ENCODE measurements around the gene HOATZ.

The HOATZ gene

DNA sequence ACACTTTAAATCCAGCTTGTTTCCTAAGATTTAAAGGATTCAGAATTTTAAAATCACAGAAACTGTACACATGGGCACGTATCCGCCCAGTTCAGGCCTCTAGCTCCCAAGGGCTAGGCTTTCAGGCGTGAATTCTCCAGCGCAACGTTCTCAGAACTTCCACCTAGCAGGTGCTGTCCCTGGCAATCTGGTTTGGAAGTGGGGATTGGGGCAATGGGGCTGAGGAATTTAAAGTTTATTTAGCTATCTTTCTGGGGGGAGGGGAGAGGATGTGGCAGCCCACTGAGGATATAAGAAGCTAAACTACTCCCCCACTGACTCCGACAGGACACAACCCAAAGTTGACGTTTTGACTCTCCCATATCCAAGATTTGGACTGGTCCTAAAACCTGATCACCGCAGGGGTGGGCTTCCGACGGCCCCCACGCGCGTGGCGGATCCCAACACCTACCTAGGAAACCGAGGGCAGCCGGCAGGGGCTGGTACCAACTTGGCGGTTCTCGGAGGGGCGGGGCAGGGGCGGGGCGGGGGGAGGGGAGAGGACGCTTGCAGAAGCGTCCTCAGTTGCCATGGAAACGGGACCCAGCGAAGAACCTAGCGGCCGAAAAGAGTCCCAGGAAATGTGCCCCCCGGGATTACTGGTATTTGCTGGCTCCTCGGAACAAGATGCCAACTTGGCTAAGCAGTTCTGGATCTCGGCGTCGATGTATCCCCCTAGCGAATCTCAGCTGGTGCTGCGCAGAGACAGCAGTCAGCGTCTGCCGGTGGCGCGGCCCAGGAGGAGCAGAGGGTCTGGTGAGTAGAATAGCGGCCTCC, at the start of gene HOATZ:
Gene HOATZ, plus strand, starts transcription at position 563 of the 816 bp plus-strand sequence. Its CDS starts 7 bp downstream, at position 570.
- DNase-seq (ENCODE audit: low read depth), result no peak
- TF ChIP-seq, protein P1, sequence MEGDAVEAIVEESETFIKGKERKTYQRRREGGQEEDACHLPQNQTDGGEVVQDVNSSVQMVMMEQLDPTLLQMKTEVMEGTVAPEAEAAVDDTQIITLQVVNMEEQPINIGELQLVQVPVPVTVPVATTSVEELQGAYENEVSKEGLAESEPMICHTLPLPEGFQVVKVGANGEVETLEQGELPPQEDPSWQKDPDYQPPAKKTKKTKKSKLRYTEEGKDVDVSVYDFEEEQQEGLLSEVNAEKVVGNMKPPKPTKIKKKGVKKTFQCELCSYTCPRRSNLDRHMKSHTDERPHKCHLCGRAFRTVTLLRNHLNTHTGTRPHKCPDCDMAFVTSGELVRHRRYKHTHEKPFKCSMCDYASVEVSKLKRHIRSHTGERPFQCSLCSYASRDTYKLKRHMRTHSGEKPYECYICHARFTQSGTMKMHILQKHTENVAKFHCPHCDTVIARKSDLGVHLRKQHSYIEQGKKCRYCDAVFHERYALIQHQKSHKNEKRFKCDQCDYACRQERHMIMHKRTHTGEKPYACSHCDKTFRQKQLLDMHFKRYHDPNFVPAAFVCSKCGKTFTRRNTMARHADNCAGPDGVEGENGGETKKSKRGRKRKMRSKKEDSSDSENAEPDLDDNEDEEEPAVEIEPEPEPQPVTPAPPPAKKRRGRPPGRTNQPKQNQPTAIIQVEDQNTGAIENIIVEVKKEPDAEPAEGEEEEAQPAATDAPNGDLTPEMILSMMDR (IDR thresholded peaks at IDR 0.05; ENCODE audit: control insufficient read depth, extremely low read depth, insufficient read depth), result no peak
- H3K4me3 ChIP-seq (ENCODE audit: low read depth, low read length), result no peak within 1 kb of the TSS

DNA sequence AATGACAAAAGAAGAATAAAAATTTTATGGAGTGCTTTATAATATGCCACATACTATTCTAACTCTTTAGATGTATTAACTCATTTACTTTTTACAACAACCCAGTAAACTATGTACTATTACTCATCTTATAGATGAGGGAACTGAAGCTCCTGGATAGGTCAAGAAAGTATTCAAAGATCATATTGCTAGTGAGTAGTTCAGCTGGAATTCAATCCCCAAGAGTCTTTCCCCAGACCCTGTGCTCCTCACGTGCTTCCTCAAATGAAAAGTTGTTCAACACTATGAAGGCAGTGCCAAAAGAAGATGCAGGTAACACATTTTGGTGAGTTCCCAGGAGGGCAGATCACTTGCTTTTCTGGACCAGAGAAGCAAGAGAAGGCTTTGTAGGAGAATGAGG, 49.2 kb upstream of the HOATZ start:
- TF ChIP-seq, protein P1 (IDR thresholded peaks at IDR 0.05; ENCODE audit: control insufficient read depth, extremely low read depth, insufficient read depth), result no peak
- no peak overlapping the region for H3K4me3 ChIP-seq (ENCODE audit: low read depth, low read length)
- DNase-seq (ENCODE audit: low read depth), result no peak

DNA sequence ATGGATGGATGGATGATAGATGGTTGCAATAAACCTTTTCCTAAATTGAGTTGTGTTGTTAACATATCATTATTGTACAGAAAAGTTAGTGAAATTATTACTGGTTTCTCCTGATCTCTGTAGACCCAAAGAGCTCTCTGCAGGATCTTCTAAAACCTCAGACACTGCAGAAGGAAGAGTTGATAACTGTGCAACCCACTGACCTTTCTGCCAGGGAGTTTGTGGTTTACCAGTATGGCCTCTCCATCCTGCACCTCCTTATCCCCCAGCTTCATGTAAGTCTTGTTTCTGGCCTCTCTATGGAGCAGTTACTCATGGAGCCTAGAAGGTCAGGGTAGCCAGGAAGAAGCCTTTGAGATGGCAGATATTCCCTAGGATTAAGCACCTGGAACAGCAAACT, 48.0 kb upstream of the HOATZ start:
- DNase-seq (ENCODE audit: low read depth), result no peak
- no peak overlapping the region for H3K4me3 ChIP-seq (ENCODE audit: low read depth, low read length)
- TF ChIP-seq, protein P1 (IDR thresholded peaks at IDR 0.05; ENCODE audit: control insufficient read depth, extremely low read depth, insufficient read depth), result no peak

- TF ChIP-seq, protein P1 (IDR thresholded peaks at IDR 0.05; ENCODE audit: control insufficient read depth, extremely low read depth, insufficient read depth), result no peak
- H3K4me3 ChIP-seq (ENCODE audit: low read depth, low read length), result no peak overlapping the region
- no peak for DNase-seq (ENCODE audit: low read depth)
Observed at GRCh38 chr11:111469200-111469599, 45.4 kb upstream of the HOATZ start.

- TF ChIP-seq, protein P1 (IDR thresholded peaks at IDR 0.05; ENCODE audit: control insufficient read depth, extremely low read depth, insufficient read depth), result no peak
Observed at GRCh38 chr11:111472228-111472627, 42.4 kb upstream of the HOATZ start.

GRCh38 chr11:111474432-111474831, 40.1 kb upstream of the HOATZ start:
- no peak overlapping the region for H3K4me3 ChIP-seq (ENCODE audit: low read depth, low read length)
- TF ChIP-seq, protein P1 (IDR thresholded peaks at IDR 0.05; ENCODE audit: control insufficient read depth, extremely low read depth, insufficient read depth), result no peak
- no peak for DNase-seq (ENCODE audit: low read depth)

More at GRCh38 chr11:111472228-111472627, 42.4 kb upstream of the HOATZ start:
- DNase-seq (ENCODE audit: low read depth), result no peak
- H3K4me3 ChIP-seq (ENCODE audit: low read depth, low read length), result no peak overlapping the region

GRCh38 chr11:111476366-111476765, 38.2 kb upstream of the HOATZ start:
- TF ChIP-seq, protein P1 (IDR thresholded peaks at IDR 0.05; ENCODE audit: control insufficient read depth, extremely low read depth, insufficient read depth), result no peak

More at GRCh38 chr11:111476366-111476765, 38.2 kb upstream of the HOATZ start:
- no peak overlapping the region for H3K4me3 ChIP-seq (ENCODE audit: low read depth, low read length)
- DNase-seq (ENCODE audit: low read depth), result no peak

Measured in LNCaP clone FGC (cell line).